ENCODE data around the gene TMEM123. TPM values are rescaled to one million over a fixed set of nuclear protein-coding genes. Genes with fewer than 3 reads are reported as not detected.

TMEM123 gene
- total and polyA plus RNA-seq, 2 of the 13 experiments (the other 11 are each of a cell fraction or from before 2014, with no cell fraction given): 365 to 2,761 TPM

DNA sequence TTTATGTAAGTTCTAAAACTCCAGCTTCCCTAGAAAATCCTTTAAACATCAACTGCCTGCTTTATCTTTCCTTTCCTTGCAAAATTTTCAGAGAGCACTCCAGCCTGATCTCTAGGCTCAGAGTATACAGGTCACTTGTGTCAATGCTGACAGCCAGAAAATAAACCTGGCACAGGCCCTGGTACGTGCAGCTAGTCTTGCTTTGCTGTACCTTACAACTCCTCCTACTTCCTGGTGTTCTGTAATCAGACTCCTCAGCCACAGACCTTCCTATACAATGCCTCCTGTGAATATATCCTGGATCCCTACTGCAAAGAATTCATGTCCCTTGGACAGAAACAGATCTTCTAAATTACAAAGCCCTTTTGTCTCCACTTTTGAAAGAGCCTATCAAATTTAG lies 24.2 kb upstream of the TMEM123 start (continued):
- TF ChIP-seq, protein P1, sequence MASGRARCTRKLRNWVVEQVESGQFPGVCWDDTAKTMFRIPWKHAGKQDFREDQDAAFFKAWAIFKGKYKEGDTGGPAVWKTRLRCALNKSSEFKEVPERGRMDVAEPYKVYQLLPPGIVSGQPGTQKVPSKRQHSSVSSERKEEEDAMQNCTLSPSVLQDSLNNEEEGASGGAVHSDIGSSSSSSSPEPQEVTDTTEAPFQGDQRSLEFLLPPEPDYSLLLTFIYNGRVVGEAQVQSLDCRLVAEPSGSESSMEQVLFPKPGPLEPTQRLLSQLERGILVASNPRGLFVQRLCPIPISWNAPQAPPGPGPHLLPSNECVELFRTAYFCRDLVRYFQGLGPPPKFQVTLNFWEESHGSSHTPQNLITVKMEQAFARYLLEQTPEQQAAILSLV (CRISPR knock-in tag; IDR thresholded peaks at IDR 0.05; ENCODE audit: borderline replicate concordance): no peak
- TF ChIP-seq ZNF253 (CRISPR knock-in tag; IDR thresholded peaks at IDR 0.05; ENCODE audit: borderline replicate concordance) (no peak), YY1 (IDR thresholded peaks at IDR 0.05; ENCODE audit: insufficient read depth, insufficient replicate concordance, low read depth, low read length) (no peak), ZNF3 (CRISPR knock-in tag; IDR thresholded peaks at IDR 0.05) (no peak), IKZF1 (IDR thresholded peaks at IDR 0.05) (no peak), ZFAT (CRISPR knock-in tag; conservative IDR thresholded peaks at IDR 0.05) (0 out of 2 replicates have a peak, but pooled peaks have one; percentile 40), RORA (CRISPR knock-in tag; IDR thresholded peaks at IDR 0.05) (no peak; the same call in 1 of the 2 replicates), ZNF230 (CRISPR knock-in tag; IDR thresholded peaks at IDR 0.05) (no peak), TSC22D2 (CRISPR knock-in tag; IDR thresholded peaks at IDR 0.05; ENCODE audit: borderline replicate concordance) (no peak), MTA1 (CRISPR knock-in tag; IDR thresholded peaks at IDR 0.05; ENCODE audit: borderline replicate concordance) (peak; percentile 35; the same call in 1 of the 2 replicates), SMARCC2 (IDR thresholded peaks at IDR 0.05) (no peak), FOXP1 (IDR thresholded peaks at IDR 0.05) (no peak), FOXP1 (CRISPR knock-in tag; IDR thresholded peaks at IDR 0.05) (peak; percentile 81), ZC3H4 (CRISPR knock-in tag; IDR thresholded peaks at IDR 0.05; ENCODE audit: borderline replicate concordance) (no peak), ATAD3A (CRISPR knock-in tag; IDR thresholded peaks at IDR 0.05) (no peak), ELF3 (CRISPR knock-in tag; IDR thresholded peaks at IDR 0.05) (peak; percentile 99), HOXA5 (CRISPR knock-in tag; IDR thresholded peaks at IDR 0.05) (0 out of 2 replicates have a peak, but pooled peaks have one; percentile 43), ZNF780A (CRISPR knock-in tag; IDR thresholded peaks at IDR 0.05) (no peak), ZNF556 (CRISPR knock-in tag; IDR thresholded peaks at IDR 0.05; ENCODE audit: borderline replicate concordance) (peak; percentile 42; the same call in 1 of the 2 replicates), ZNF674 (CRISPR knock-in tag; IDR thresholded peaks at IDR 0.05; ENCODE audit: low read depth) (no peak), TCF7L2 (IDR thresholded peaks at IDR 0.05; ENCODE audit: low read depth, low read length) (no peak), ZNF558 (CRISPR knock-in tag; IDR thresholded peaks at IDR 0.05; ENCODE audit: borderline replicate concordance) (no peak), ZNF788 (CRISPR knock-in tag; IDR thresholded peaks at IDR 0.05; ENCODE audit: borderline replicate concordance) (peak; percentile 65; the same call in 1 of the 2 replicates), ZNF781 (CRISPR knock-in tag; IDR thresholded peaks at IDR 0.05; ENCODE audit: borderline replicate concordance, not compliant biosample characterization) (no peak), TP53 (CRISPR knock-in tag; conservative IDR thresholded peaks at IDR 0.05) (peak; percentile 81), YEATS2 (CRISPR knock-in tag; IDR thresholded peaks at IDR 0.05; ENCODE audit: borderline replicate concordance) (peak; percentile 60; the same call in 1 of the 2 replicates)
- TF ChIP-seq, protein P2, sequence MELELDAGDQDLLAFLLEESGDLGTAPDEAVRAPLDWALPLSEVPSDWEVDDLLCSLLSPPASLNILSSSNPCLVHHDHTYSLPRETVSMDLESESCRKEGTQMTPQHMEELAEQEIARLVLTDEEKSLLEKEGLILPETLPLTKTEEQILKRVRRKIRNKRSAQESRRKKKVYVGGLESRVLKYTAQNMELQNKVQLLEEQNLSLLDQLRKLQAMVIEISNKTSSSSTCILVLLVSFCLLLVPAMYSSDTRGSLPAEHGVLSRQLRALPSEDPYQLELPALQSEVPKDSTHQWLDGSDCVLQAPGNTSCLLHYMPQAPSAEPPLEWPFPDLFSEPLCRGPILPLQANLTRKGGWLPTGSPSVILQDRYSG (CRISPR knock-in tag; IDR thresholded peaks at IDR 0.05): no peak
- TF ChIP-seq, protein P3, sequence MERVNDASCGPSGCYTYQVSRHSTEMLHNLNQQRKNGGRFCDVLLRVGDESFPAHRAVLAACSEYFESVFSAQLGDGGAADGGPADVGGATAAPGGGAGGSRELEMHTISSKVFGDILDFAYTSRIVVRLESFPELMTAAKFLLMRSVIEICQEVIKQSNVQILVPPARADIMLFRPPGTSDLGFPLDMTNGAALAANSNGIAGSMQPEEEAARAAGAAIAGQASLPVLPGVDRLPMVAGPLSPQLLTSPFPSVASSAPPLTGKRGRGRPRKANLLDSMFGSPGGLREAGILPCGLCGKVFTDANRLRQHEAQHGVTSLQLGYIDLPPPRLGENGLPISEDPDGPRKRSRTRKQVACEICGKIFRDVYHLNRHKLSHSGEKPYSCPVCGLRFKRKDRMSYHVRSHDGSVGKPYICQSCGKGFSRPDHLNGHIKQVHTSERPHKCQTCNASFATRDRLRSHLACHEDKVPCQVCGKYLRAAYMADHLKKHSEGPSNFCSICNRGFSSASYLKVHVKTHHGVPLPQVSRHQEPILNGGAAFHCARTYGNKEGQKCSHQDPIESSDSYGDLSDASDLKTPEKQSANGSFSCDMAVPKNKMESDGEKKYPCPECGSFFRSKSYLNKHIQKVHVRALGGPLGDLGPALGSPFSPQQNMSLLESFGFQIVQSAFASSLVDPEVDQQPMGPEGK (CRISPR knock-in tag; IDR thresholded peaks at IDR 0.05): no peak
- TF ChIP-seq, protein P4, sequence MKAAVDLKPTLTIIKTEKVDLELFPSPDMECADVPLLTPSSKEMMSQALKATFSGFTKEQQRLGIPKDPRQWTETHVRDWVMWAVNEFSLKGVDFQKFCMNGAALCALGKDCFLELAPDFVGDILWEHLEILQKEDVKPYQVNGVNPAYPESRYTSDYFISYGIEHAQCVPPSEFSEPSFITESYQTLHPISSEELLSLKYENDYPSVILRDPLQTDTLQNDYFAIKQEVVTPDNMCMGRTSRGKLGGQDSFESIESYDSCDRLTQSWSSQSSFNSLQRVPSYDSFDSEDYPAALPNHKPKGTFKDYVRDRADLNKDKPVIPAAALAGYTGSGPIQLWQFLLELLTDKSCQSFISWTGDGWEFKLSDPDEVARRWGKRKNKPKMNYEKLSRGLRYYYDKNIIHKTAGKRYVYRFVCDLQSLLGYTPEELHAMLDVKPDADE (CRISPR knock-in tag; IDR thresholded peaks at IDR 0.05): no peak

All from HepG2 (cell line).